Hindlimb muscle (tissue), 1 donor: Measurements from ENCODE around the gene ZFP62. TPM values are rescaled to one million over a fixed set of nuclear protein-coding genes. Genes with fewer than 3 reads are reported as not detected.
"Not testable (repeated sequence)": the region's sequence is repeated elsewhere in the genome, so short reads cannot be mapped to it uniquely, and the experiment has no call there.

Source experiments
- DNase-seq: peaks from one replicate; pipeline ENCODE4 v3.0.0-alpha.2; 2013
- polyA plus RNA-seq: library from polyadenylated mRNA; unstranded; fragments of 120-200 nt; gene quantifications from one replicate; pipeline ENCODE4 v1.2.1, GENCODE V29; 2013; ENCODE audit not compliant: insufficient read length

ZFP62 gene
- polyA plus RNA-seq, 1 donor = 23.3 TPM

DNA sequence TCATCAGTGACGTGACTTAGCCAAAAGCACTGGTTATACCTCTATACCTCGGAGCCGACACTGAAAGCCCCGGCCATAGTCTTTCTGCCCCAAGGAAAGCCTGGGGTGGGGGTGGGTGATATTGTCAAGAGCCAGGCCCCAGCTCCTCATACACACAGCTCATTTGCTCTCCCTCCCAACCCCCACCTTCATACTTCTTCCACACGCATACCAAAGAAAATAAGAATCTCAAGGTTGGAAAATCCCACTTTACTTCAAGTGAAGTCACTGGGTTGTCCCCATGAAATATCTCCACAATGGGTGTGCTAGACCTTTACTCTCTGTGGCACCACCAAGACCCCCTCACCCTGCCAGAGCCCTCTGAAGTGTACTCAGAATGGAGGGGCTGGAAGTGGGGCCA lies 31.4 kb downstream of the ZFP62 start:
- no peak for DNase-seq

DNA sequence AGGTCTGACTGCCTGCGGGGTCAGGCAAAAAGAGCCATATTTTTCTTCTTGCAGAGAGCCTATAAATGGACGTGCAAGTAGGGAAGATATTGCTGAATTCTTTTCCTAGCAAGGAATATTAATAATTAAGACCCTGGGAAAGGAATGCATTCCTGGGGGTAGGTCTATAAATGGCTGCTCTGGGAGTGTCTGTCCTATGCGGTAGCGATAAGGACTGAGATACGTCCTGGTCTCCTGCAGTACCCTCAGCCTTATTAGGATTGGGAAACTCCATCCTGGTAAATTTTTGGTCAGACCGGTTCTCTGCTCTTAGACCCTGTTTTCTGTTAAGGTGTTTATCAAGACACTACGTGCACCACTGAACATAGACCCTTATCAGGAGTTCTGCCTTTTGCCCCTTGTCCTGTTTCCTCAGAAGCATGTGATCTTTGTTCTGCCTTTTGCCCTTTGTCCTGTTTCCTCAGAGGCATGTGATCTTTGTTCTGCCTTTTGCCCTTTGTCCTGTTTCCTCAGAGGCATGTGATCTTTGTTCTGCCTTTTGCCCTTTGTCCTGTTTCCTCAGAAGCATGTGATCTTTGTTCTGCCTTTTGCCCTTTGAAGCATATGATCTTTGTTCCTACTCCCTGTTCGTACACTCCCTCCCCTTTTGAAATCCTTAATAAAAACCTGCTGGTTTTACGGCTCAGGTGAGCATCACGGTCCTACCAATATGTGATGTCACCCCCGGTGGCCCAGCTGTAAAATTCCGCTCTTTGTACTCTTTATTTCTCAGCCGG lies 32.1 kb downstream of the ZFP62 start:
- DNase-seq = not testable (repeated sequence)

DNA sequence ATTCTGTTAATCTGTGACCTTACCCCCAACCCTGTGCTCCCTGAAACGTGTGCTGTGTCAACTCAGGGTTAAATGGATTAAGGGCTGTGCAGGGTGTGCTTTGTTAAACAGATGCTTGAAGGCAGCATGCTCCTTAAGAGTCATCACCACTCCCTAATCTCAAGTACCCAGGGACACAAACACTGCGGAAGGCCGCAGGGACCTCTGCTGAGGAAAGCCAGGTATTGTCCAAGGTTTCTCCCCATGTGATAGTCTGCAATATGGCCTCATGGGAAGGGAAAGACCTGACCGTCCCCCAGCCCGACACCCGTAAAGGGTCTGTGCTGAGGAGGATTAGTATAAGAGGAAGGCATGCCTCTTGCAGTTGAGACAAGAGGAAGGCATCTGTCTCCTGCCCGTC lies 33.7 kb downstream of the ZFP62 start:
- not testable (repeated sequence) for DNase-seq

DNA sequence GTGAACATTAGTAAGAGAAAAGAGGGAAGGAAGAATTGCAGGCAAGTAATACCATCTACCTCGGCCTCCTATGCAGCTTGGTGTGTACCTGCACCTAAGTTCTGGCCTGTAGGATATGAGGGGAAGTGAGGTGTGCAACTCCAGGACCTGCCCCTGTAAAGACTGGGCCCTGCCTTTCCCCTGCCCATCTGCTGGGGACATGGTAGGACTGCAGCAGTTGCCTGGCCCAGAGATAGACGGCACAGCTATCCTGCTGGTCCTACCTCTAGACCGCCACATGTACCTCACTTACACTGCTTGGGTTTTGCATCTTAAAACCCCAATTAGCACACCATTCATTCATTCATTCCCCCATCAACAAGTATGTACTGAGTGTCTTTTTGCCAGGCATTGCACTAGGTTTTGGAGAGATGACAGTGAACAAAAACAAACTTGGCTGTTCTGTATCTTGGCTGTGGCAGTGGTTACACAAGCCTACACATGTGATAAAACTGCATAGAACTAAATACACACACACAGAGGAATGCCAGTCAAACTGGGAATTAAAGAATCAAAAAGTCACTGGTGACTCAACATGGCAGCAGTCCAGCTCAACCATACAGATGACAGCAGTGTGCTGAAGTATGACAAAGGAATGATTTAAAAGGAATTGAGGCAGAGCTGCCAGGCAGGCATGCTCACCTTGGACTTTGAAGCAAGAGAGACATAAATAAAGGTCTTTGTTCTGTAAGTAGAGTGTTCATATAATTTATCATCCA lies 35.1 kb downstream of the ZFP62 start:
- DNase-seq = no peak

DNA sequence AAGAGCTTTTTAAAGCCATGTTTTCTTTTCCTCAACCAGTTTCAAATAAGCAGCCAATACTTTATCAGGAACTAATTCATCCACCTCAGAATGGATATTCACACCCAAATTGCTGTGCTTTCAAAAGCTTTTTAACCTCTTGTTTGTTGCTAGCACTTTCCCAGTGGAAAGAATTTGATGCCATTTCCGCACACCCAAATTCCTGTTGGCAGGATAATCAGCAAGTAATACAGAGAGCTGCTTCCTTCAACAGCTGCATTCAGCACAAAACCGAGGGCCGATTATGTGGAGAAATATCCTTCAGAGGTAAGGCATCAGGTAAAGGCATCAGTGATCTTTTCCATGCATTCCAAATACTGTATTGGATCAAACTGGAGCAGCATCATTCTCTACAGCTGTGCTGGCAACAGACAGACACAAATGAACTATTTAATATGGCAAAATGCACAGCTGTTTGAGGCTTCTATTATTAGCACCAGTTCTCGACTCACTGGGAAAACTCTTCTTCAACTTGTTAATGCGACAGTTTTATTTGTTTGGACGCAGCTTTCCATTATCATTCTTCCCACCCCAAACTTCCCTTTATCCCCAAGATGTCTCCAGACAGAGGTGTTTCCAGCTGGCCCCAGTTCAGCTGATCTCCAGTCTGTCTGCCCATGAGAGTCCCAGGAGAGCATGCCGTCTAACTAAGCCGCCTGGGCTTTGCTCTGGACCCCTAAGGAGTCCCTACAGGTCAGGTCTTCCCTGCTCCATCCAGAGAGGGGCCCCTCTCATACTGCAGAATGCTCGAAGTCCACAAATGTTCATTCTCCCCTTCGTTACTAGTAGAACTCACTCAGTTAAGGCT lies 36.2 kb downstream of the ZFP62 start:
- no peak for DNase-seq

DNA sequence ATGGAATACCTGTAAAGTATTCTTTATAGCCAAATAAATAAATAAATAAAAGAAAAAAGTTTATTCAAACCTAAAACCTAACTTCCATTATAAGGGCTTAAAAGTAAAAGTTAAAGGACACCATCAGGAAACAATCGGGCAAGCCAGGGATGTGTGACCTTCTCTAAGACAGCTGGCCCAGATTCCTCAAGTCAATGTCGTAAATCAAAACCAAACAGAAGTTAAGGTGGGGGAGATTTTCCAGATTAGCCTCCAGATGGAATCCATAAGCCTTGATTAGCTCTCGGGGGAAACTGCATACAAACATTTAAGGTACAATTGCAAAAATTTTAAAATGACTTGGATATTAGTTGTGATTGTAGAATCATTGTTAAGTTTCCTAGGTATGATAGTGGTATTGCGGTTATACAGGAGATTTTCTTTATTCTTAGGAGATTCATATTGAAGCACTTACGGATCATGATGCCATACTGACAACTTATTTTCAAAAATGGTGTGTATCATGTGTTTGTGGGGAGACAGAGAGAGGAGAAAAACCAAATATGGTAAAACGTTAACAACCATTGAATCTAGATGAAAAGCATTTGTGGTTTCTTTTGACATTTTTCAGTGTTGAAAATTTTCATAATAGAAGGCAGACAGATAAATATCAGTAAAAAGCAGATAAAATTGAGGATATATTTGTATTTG lies 37.0 kb downstream of the ZFP62 start:
- DNase-seq = no peak

DNA sequence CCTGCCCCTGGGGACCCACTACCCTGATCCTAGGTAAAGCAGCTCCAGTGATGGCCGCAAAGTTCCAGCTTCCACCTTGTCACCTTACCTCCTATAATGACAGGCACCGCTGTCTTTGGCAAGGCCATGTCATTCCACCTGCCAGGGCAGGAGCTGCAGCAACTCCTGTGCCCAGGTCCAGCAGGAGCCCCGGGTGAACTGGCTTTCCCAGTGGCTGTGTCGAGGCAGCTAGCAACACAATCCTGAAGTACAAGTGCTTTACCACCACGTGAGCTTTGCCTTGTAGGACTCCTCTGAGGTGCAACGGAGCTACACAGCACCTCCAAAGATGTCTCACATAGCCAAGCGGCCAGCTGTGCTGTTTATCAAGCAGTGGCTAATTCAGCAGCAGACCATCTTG lies 37.7 kb downstream of the ZFP62 start:
- DNase-seq = no peak

DNA sequence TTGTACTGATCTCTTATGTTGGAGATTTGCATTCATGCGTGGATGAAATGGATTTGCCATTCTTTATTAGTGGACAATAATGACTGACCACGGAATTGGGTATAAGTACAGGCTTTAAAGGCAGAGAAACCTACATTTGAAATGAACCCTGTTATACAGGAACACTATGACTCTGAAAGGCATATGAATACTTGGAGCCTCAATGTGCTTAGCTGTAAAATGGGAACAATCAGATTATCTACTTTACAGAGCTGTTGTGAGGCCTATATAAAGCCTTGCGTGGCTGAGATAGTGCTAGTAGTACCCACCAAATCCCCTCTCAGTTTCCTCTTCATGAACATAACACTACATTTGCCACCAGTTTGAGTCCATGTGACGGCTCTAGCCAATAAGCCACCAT lies 39.5 kb downstream of the ZFP62 start:
- no peak for DNase-seq

DNA sequence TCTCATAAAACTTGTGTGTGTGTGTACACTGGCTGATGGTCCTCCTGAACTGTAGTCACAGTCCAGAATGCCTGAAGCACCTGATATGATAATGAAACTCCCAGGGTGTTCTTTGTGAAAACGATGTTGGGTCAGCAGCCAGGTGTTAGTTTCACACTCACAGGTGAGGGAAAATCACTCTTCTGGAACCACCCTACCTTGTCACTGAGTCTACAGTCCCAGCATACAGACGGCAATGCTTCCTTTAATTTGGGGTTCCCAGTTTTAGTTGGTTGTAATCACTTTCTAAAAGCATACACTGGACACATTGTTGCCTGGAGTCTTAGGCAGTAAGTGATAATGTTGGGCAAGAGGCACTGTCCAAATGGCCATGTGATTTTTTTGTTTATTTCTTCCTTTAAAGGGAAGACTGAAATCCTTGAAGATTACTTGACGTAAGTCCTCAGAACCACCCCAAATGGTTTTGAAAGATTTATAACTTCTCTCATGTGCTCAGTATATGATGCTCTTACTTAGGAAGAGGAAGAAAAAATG lies 40.2 kb downstream of the ZFP62 start:
- no peak for DNase-seq

DNA sequence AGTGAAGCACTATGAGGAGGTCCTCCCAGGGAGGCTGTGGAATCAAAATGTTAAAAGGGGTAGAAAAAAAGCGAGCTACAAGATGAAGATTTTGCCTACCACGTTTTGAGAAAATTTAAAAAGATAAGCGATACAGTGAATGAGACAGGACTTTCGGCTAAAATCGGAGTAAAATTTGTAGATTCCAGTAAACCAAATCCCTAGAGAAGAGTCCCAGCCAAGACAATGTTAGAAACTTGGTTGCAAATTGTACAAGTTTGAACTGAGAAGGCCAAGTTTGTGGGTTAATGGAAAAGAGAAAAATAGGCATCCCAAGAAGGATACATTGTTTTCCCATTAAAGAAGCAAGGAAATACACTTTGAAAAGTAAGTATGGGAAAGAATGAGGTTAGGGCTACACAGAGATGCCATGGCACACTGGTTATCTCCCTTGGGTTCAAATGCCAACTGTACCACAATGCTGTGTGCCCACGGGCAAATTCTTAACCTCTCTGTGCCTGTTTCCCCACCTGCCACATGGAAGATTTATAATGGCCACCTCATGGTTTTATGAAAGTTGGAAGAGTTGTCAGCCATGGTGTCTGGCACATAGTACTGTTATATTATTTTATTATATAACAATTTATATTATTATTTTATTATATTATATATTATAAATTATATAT lies 42.3 kb downstream of the ZFP62 start:
- DNase-seq = no peak

DNA sequence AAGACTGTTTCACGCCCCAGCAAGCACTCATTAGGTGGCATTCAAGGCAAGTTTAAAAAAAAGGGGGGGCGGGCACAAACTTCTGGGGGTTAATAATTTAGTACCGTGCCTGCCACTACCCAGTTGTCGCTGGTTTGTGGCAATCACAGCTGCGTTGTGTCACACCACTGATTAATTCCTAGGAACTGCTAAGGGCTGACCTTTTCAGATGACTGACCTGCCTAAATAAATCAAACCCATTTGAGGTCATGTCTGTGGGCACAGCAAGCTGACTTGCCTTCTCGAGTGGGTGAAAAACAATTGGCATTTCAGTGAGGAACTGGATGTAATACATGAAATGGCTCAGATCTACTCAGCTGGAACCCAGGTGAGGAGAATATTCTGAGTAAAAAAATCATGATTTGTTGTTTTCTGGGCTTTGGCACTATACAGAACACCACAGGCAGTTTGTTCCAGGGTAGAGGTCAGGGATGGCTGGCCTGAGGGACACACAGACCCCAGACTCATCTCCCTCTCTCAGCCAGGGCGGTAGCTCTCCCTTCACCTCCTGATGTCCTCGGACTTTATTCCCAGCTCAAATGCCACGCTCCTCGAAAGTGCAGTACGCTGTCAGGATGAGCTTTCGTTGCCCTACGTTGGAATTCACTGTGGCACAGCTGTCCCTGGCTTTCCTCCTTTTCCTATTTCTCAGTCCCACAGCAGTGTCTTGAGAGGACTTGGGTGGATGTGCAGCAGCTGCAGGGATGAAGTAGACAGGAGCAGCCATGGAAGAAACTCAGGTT lies 43.0 kb downstream of the ZFP62 start:
- no peak for DNase-seq

DNA sequence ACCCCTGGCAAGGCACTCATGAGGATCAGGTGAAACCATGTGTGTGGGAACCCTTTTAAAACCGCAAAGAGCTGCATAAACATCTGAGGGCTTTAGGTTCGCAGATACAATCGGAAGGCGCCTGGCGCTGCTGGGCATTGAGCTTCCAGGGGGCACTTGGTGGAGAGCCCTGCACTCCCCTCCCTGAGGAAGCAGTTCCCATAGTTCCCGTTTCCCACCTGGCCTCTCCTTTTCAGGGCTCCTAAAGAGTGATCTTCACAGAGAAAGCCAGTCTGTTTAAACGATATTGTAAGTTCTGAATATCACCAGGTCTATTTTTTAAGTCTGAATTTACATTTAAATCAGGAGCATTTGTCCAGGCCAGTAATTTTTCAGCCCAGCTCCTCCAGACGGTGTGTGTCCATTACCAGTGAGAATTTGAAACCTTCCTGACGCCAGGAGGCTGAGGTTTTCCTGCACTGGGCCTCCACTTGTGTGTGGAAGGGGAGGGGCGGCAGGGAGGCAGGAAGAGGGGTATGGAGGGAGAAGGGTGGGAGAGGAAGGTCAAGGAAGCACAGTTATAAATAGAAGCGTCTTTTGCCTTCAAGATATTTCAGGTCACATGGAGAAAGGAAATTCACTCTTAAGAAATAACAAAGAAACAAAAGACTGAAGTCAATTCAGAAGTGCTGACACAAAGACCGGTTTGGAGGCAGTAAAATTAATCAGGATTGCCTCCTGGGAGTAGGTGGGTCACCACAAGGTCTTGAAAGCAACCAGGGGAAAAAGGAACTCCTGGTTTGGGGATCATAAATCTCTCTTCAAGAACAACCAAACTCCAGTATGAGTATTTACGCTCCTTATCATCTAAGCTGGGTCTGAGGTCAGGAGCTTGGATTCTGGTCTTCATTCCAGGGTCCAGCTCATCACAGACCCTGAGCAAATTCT lies 44.2 kb downstream of the ZFP62 start:
- peak; percentile 65 for DNase-seq

DNA sequence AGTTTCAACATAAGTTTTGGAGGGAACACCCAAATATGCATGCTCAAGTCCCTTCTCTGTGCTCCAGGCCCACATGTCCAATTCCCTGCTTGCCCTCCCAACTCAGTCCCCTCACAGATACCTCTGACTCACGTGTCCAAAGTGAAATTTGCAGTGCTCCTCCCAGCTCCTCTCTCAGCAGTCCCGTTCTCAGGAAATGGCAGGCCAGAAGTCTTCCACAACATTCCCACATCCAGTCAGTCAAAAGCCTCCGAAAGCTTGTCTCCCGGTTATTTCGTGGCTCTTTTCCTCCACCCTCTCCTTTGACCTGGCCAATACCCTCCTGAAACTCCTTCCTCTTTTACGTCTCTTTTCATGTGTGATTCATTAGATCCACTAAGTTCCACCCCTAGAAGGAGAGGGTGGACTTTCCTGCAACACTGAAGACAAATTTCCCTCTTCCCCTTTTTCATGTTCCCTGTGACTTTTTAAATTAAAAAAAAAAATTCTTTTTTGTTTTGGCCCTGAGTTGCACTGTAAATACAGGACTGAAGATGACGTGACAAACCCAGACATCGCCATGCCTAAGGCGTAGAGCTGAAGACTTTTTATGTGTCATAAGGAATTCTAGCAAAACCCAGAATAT lies 45.7 kb downstream of the ZFP62 start:
- DNase-seq = no peak

DNA sequence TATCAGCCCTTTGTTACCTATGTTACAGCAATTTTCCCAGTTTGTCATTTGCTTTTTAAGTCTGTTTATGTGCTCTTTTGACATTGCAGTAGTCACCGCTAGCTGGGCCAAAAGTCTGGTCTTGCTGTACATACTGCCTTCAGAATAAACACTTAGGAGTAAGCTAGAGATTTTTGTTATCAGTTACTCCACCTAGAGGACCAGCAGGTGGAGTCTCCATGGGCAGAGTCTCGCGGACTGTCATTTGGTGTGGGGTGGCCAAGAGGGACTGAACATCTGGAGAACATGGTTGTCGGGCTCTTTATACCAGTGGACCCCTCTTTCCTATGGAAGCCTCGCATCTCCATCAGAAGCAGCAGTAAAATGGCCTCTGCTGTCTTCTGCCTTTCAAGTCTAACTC lies 47.7 kb downstream of the ZFP62 start:
- no peak for DNase-seq

DNA sequence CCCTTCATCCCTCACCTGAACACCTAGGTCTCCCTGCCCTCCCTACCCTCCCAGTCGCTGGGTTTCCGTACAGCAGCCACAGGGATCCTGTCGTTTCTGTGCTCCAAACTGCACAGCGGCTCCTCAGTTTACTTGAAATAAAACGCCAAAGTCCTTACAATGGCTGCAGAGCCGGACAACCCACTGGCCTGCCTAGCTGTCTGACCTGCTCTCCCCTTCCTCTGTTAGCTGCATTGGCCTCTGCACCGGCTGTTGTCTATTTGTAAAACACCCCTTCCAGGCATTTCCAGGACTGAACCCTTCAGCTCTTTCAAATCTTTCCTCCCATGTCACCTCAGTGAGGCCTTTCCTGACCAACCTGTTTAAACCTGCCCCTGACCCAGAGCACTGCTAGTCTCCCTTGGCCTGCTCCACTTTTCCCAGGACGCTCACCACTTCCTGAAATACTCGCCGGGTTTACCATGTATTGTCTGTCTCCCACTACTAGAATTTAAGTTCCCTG lies 49.4 kb downstream of the ZFP62 start:
- no peak for DNase-seq

DNA sequence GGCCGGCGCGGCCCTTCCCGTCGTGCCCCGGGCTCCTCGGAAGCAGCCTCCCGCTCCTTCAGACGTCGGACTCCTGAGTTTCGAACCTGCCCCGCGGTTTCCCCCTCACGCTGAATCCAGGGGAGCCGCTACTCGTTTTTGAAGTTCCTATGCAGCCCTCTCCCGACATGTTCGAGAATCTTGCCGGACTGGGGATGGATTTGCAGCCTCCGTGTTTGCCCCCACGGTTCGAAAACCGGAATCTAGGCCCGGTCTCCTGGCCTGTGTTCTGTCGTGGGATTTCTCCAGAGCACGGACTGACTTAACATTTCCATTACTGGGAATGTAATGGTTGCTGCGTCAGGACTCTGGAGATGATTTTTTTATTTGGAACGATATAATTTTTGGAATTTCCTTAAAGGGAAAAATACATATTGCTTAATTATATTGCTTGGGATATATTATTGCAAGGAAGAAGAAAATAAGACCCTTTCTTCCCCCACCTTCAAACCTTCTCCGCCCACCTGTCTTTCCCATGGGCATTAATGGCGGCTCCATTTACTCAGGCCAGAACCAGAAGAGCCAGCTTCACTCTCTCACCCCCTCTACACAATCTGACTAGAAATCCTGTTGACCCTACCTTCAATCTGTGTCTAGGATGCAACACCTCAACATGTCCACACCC lies 50.0 kb downstream of the ZFP62 start:
- DNase-seq = peak; percentile 75

DNA sequence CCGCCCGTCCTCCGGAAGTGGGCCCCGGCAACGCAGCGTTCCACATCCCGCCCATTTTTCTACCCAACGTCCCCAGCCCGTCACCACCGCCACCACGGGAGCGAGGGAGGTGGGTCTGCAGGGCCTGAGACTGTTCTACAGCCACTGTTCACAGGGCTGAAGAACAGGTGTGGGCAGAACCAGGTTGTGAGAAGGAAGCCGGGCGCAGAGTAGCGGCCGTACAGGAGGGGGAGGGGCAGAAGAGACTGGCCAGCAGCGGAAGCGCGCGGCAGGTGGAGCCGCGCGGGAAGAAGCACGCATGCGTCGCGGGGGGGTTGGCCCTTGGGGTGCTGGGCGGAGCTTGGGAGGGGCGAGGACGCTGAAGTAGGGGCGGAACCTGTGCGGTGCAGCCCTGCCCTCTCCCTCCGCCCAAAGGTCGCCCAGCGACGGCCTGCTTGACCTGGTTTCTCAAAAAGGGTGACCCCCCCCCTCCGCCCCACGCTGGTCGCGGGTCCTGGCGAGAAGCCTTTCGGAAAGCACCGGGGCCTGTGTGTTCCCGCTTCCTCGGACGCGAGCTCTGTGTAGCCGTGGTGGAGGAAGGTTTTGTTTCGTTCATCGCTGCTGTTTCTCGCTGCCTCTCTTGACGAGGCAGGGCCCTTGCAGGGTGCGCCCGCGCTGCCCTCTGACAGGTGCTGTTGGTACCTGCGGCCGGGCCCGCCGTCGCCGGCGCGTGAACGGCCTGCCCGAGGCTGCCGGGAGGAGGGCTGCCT lies 50.7 kb downstream of the ZFP62 start:
- peak; percentile 98 for DNase-seq
